ENCODE measurements around the gene MCF2L2.

Gene MCF2L2

DNA sequence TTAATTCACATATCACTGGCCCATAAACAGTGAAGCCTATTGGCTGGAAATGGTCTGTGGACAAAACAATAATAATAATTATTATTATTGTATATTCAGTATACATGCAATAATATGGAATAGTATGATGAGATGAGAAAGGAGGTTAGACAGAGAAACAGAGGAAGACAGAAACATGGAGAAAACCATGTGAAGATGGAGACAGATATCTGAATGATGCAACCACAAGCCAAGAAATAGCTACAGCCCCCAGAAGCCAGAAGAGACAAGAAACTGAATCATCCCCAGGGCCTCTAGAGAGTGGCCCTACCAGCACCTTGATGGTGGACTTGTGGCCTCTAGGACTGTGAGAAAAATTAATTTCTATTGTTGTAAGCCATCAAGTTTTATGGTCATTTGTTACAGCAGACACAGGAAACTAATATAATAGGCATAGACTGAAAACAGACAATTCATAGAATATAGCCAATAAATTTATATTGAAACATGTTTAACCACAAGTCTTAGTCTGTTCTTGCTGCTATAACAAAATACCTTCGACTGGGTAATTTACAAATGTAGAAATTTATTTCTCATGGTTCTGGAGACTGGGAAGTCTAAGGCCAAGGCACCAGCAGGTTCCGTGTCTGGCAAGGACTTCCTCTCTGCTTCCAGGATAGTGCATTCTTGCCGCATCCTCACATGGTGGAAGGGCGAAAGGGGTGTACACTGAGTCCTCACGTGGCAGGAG is 31.6 kb downstream of the MCF2L2 start:
- Histone ChIP-seq H3K4me3 (IDR thresholded peaks at IDR 0.05; ENCODE audit: insufficient read depth, low read depth, low read length) (no peak overlapping the region), H3K27ac (no peak overlapping the region), H2AFZ (ENCODE audit: low read depth) (no peak overlapping the region), H4K20me1 (ENCODE audit: insufficient read depth) (no peaks in the 10 kb centered on the region), H3K4me2 (no peak overlapping the region), H3K79me2 (ENCODE audit: insufficient read depth, low read depth) (no peaks in the 10 kb centered on the region), H3K4me1 (ENCODE audit: low read depth, poor library complexity, severe bottlenecking) (no peaks in the 10 kb centered on the region), H3K27me3 (ENCODE audit: insufficient read depth, low read depth) (no peaks in the 10 kb centered on the region), H3K36me3 (ENCODE audit: insufficient read depth) (no peaks in the 10 kb centered on the region), H3K9ac (no peak overlapping the region)
- TF ChIP-seq, protein P1, sequence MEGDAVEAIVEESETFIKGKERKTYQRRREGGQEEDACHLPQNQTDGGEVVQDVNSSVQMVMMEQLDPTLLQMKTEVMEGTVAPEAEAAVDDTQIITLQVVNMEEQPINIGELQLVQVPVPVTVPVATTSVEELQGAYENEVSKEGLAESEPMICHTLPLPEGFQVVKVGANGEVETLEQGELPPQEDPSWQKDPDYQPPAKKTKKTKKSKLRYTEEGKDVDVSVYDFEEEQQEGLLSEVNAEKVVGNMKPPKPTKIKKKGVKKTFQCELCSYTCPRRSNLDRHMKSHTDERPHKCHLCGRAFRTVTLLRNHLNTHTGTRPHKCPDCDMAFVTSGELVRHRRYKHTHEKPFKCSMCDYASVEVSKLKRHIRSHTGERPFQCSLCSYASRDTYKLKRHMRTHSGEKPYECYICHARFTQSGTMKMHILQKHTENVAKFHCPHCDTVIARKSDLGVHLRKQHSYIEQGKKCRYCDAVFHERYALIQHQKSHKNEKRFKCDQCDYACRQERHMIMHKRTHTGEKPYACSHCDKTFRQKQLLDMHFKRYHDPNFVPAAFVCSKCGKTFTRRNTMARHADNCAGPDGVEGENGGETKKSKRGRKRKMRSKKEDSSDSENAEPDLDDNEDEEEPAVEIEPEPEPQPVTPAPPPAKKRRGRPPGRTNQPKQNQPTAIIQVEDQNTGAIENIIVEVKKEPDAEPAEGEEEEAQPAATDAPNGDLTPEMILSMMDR (conservative IDR thresholded peaks at IDR 0.05; ENCODE audit: low read depth, low read length) = no peak

DNA sequence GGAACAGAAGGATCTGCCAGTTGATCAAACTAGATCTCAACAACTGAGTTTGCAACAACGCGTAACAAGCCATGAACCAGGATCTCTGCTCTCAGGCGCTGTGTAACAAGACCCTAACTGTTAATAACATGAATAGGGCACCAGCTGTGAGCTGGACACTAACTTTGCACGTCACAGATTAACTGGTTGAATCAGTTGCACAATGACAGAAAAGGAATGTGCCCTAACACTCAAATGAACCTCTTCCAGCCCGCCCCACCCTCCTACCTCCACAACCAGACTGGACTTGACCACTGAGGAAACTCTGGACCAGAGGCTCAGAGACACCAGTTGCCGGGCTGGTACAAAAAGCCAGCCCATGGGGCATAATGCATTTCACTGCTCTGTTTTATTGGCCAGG is 34.3 kb downstream of the MCF2L2 start:
- H4K20me1 ChIP-seq (ENCODE audit: insufficient read depth) = no peaks in the 10 kb centered on the region
- no peaks in the 10 kb centered on the region for H3K79me2 ChIP-seq (ENCODE audit: insufficient read depth, low read depth)
- no peak overlapping the region for H3K4me2 ChIP-seq
- no peaks in the 10 kb centered on the region for H3K4me1 ChIP-seq (ENCODE audit: low read depth, poor library complexity, severe bottlenecking)
- H3K36me3 ChIP-seq (ENCODE audit: insufficient read depth) = no peaks in the 10 kb centered on the region
- no peak overlapping the region for H3K27ac ChIP-seq
- TF ChIP-seq, protein P1 (conservative IDR thresholded peaks at IDR 0.05; ENCODE audit: low read depth, low read length) = no peak
- no peak overlapping the region for H3K4me3 ChIP-seq (IDR thresholded peaks at IDR 0.05; ENCODE audit: insufficient read depth, low read depth, low read length)
- no peak overlapping the region for H3K9ac ChIP-seq
- H2AFZ ChIP-seq (ENCODE audit: low read depth) = no peak overlapping the region
- no peaks in the 10 kb centered on the region for H3K27me3 ChIP-seq (ENCODE audit: insufficient read depth, low read depth)

DNA sequence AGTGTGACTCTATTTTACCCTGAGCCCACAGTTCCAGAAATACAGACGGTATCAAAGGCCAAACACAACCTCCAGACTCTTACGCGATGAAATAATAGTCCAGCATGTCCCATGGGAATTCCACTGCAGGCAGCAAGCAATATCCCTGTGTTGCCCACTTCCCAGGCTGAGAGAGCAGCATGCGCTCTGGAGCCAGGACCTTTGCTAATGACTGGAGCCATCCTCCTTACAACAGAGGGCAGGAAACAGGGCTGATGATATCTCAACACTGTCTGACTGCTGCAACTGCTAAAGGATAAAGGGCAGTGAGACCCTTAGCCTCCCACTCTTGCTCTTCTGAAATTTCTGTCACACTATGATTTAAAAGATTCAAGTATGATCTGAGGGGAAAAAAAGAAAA is 34.8 kb downstream of the MCF2L2 start:
- TF ChIP-seq, protein P1 (conservative IDR thresholded peaks at IDR 0.05; ENCODE audit: low read depth, low read length) = no peak
- Histone ChIP-seq H3K9ac (no peak overlapping the region), H3K36me3 (ENCODE audit: insufficient read depth) (no peaks in the 10 kb centered on the region), H3K4me2 (no peak overlapping the region), H3K4me1 (ENCODE audit: low read depth, poor library complexity, severe bottlenecking) (no peaks in the 10 kb centered on the region), H3K4me3 (IDR thresholded peaks at IDR 0.05; ENCODE audit: insufficient read depth, low read depth, low read length) (no peak overlapping the region), H3K27me3 (ENCODE audit: insufficient read depth, low read depth) (no peaks in the 10 kb centered on the region), H3K27ac (no peak overlapping the region), H3K79me2 (ENCODE audit: insufficient read depth, low read depth) (no peaks in the 10 kb centered on the region), H2AFZ (ENCODE audit: low read depth) (no peak overlapping the region), H4K20me1 (ENCODE audit: insufficient read depth) (no peaks in the 10 kb centered on the region)

DNA sequence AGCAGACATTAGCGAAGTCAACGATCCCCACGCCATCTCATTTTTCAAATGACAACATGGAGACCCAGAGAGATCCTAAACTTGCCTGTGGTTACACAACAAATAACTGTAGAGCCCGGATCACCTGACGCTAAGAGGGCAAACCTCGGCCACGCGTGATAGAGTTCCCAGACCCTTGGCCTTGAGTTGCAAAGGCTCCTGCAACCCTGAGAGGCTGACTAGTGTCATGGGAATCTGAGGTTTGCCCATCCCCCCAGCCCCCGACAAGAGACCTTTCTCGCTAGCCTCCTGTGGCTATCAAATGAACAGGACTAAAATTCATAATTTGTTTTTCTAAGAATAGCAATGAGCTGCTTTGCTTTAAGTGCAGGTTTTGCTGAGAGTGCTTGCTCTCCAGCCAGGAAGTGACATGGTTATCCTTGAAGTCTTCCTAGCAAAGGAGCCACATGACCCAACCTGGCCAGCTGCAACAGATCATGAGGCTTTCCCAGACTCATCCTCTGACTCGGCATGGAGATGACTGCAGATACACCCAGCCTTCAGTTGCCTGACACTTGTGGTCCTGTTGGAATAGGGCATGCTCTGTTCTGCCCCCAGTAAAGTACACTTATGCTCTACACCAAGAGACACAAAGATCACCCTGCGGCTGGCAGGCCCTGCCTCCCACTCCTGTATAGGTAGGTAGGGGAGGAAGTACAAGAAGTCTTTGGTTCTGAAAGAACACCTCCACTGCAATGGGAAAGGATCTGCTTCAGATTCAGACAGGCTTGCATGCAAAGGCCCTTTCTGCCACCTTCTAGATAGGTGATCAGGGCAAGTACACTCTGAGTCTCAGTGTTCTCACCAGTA is 36.0 kb downstream of the MCF2L2 start:
- H4K20me1 ChIP-seq (ENCODE audit: insufficient read depth) = no peaks in the 10 kb centered on the region
- H3K4me3 ChIP-seq (IDR thresholded peaks at IDR 0.05; ENCODE audit: insufficient read depth, low read depth, low read length) = no peak overlapping the region
- TF ChIP-seq, protein P1 (conservative IDR thresholded peaks at IDR 0.05; ENCODE audit: low read depth, low read length) = no peak
- no peaks in the 10 kb centered on the region for H3K79me2 ChIP-seq (ENCODE audit: insufficient read depth, low read depth)
- H2AFZ ChIP-seq (ENCODE audit: low read depth) = no peak overlapping the region
- no peaks in the 10 kb centered on the region for H3K4me1 ChIP-seq (ENCODE audit: low read depth, poor library complexity, severe bottlenecking)
- H3K27ac ChIP-seq = no peak overlapping the region
- no peak overlapping the region for H3K9ac ChIP-seq
- H3K27me3 ChIP-seq (ENCODE audit: insufficient read depth, low read depth) = no peaks in the 10 kb centered on the region
- no peak overlapping the region for H3K4me2 ChIP-seq
- H3K36me3 ChIP-seq (ENCODE audit: insufficient read depth) = no peaks in the 10 kb centered on the region
